Neutrophil (primary cell): ENCODE data around the gene PPCDC.

Source experiments
- H3K27ac ChIP-seq: fragments of 200-600 bp; sonication (generic); 2 replicates; pipeline ENCODE4 v1.5.1; 2016; ENCODE audit warnings: mild to moderate bottlenecking, moderate library complexity
- H3K27me3 ChIP-seq: fragments of 200-600 bp; sonication (generic); 2 replicates; pipeline ENCODE4 v1.6.0; 2016; ENCODE audit warnings: mild to moderate bottlenecking
- H3K36me3 ChIP-seq: fragments of 200-600 bp; sonication (generic); 2 replicates; pipeline ENCODE4 v1.5.1; 2017
- H3K4me1 ChIP-seq, 2 experiments: fragments of 200-600 bp in 1 of 2; sonication (generic) in 1 of 2; 1 replicate in 1 of 2; 2 replicates in 1 of 2; pipeline versions ENCODE4 v1.5.1 to v1.6.1; 2013 to 2016; ENCODE audit warnings: low read depth in 1 of 2, low read length in 1 of 2, mild to moderate bottlenecking in 1 of 2, moderate library complexity in 1 of 2; ENCODE audit not compliant: control insufficient read depth in 1 of 2, insufficient read depth in 1 of 2
- H3K4me3 ChIP-seq, 2 experiments: fragments of 200-600 bp in 1 of 2; sonication (generic) in 1 of 2; 1 replicate in 1 of 2; 2 replicates in 1 of 2; pipeline ENCODE4 v1.5.1; 2013 to 2016; ENCODE audit warnings: low read depth in 1 of 2, low read length in 1 of 2, mild to moderate bottlenecking in 1 of 2, moderate library complexity in 1 of 2
- H3K9me3 ChIP-seq: fragments of 200-600 bp; sonication (generic); 2 replicates; pipeline ENCODE4 v1.5.1; 2016
- TF ChIP-seq, protein P1 (sequence below): fragments of 200-600 bp; sonication (generic); IDR thresholded peaks from 2 replicates; pipeline ENCODE4 v1.5.1; 2016; ENCODE audit warnings: antibody characterized with exemption

PPCDC gene

DNA sequence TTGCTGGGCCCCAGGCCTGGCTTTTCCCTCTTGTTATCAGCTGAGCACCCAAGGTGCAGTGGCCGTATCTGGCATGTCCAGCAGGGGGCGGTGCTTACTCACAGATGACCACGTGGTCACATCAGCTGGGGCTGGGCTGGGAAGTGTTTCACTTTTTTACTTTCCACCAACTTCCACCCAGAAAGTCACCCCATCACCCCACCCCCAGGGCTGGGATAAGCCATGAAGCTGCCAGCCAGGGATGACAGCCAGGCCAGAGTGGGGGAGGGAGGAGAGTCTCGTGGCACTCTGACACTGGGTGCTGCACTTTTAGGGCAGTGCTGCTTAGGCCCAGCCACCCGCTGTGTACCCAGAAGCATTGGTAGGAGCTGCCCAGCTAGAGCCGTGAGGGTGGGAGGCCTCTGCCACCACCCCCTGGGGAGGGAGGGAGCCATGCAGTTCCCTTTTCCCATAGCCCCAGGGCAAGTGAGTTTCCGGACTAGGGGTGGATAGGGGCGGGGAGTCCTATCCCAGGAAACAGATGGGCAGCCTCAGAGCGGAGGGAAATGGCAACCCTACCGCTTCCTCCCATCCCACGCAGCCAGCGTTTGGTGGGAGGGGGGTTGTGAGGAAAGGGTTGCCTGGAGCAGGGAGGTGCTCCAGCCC, 6.1 kb downstream of the PPCDC start:
- Histone ChIP-seq H3K9me3 (no peaks in the 10 kb centered on the region), H3K27ac (peak overlapping the region; percentile 70), H3K4me1 (peaks cover 20 to 25% of the 10 kb centered on the region in 2 experiments), H3K27me3 (no peaks in the 10 kb centered on the region), H3K4me3 (peak overlapping the region; percentile 41 to 51), H3K36me3 (no peaks in the 10 kb centered on the region)
- TF ChIP-seq, protein P1, sequence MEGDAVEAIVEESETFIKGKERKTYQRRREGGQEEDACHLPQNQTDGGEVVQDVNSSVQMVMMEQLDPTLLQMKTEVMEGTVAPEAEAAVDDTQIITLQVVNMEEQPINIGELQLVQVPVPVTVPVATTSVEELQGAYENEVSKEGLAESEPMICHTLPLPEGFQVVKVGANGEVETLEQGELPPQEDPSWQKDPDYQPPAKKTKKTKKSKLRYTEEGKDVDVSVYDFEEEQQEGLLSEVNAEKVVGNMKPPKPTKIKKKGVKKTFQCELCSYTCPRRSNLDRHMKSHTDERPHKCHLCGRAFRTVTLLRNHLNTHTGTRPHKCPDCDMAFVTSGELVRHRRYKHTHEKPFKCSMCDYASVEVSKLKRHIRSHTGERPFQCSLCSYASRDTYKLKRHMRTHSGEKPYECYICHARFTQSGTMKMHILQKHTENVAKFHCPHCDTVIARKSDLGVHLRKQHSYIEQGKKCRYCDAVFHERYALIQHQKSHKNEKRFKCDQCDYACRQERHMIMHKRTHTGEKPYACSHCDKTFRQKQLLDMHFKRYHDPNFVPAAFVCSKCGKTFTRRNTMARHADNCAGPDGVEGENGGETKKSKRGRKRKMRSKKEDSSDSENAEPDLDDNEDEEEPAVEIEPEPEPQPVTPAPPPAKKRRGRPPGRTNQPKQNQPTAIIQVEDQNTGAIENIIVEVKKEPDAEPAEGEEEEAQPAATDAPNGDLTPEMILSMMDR: peak; percentile 96

DNA sequence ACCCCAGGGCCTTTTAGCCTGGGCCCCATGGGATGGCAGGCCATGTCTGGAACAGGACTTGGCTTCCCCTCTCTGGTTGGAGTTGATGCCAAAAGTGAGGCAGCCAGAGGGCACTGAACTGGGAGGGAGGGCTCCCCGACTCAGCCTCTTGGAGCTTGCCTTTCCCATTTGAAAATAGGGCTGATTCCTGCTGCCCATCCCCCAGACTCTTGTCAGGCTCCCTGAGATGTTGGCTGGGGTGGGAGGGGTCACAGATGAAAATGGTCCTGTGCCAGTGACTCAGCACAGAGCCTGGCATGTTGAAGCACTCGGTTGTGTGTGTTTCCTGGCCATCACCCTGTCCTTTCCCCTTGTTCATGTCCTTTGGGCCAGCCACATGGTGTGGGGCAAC, 6.6 kb downstream of the PPCDC start:
- no peaks in the 10 kb centered on the region for H3K9me3 ChIP-seq
- H3K4me1 ChIP-seq: peaks cover 15 to 19% of the 10 kb centered on the region in 2 experiments
- H3K4me3 ChIP-seq: peak overlapping the region in 1 of 2 experiments; percentile 51
- H3K27me3 ChIP-seq: no peaks in the 10 kb centered on the region
- no peaks in the 10 kb centered on the region for H3K36me3 ChIP-seq
- TF ChIP-seq, protein P1: no peak
- H3K27ac ChIP-seq: peak overlapping the region; percentile 70

DNA sequence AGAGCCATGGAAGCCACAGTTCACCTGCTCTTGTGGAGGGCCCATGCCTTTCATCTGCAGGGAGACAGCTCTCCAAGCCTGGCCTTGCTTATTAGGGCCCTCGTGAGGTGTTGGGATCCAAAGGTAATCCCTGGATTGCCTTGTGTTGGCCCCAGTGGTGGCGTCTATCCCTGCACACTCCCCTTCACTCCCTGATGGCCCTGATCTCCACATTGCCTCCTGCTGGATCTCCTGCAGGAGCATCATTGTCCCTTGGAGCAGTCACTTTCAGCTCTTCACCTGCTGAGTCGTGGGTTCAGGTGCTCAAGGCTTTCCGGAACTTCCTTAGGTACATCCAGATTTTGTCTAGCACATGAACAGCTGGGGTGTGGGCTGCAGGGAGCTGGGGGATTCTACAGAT, 7.0 kb downstream of the PPCDC start:
- H3K4me3 ChIP-seq: no peak overlapping the region
- no peaks in the 10 kb centered on the region for H3K9me3 ChIP-seq
- H3K36me3 ChIP-seq: no peaks in the 10 kb centered on the region
- H3K27me3 ChIP-seq: no peaks in the 10 kb centered on the region
- TF ChIP-seq, protein P1: no peak
- H3K27ac ChIP-seq: peak overlapping the region; percentile 70
- peaks cover 10 to 15% of the 10 kb centered on the region in 2 experiments for H3K4me1 ChIP-seq

DNA sequence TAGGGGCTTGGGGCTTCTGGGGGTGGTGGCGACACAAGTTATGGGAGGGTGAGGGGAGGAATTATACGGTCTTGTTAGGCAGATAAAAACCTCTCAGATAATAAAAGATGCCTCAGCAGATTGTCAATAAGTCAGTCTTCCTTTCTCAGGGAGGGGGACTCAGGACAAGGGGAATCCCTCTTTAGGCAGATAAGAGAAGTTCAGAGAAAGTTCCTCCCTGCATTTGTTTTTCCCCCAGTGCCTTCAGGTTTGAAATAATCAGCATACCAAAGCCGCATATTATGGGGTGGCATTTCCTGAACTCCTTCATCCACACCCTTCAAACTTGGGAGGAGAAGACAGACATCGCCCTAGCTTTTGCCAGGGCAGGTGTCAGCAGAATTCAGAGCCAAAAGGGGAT, 8.5 kb downstream of the PPCDC start:
- H3K36me3 ChIP-seq: no peaks in the 10 kb centered on the region
- H3K4me3 ChIP-seq: no peak overlapping the region
- no peaks in the 10 kb centered on the region for H3K27me3 ChIP-seq
- peak overlapping the region; percentile 9 for H3K27ac ChIP-seq
- TF ChIP-seq, protein P1: no peak
- H3K9me3 ChIP-seq: no peaks in the 10 kb centered on the region
- H3K4me1 ChIP-seq: peaks cover 10 to 12% of the 10 kb centered on the region in 2 experiments

DNA sequence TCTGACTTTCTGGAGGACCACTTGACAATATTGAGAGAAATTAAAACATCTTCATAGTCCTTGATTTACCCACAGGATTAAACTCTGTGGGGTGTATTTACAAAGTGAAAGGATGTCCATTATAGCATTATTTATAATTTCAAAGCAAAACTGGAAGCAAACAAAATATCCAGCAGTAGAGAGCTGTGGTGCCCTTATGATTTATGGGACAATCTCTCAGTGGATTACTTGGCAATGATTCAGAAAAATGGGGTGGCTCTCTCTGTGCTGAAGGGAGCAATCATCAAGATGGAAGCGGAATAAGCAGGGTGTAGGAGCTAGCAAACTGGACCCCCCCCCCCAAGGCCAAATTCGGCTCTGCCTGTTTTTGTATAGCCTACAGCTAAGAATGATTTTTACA, 9.0 kb downstream of the PPCDC start:
- Histone ChIP-seq H3K27me3 (no peaks in the 10 kb centered on the region), H3K36me3 (no peaks in the 10 kb centered on the region), H3K4me1 (peaks cover 11 to 12% of the 10 kb centered on the region in 2 experiments), H3K4me3 (no peak overlapping the region), H3K27ac (no peak overlapping the region), H3K9me3 (no peaks in the 10 kb centered on the region)
- TF ChIP-seq, protein P1: no peak
